OCI-LY1 (cell line): ENCODE measurements around the gene FUT8.

ENCODE experiments used
- H2AFZ ChIP-seq: fragments of 200-600 bp; sonication (generic), shearing (Covaris generic); 2 replicates; pipeline ENCODE4 v1.6.0; 2014; ENCODE audit warnings: antibody characterized with exemption, mild to moderate bottlenecking, low read length
- H3F3A ChIP-seq: fragments of 200-600 bp; sonication (generic), shearing (Covaris generic); 2 replicates; pipeline ENCODE4 v1.6.0; 2014; ENCODE audit warnings: mild to moderate bottlenecking, antibody characterized with exemption, low read length, moderate library complexity; ENCODE audit not compliant: insufficient read depth
- H3K27ac ChIP-seq: fragments of 200-600 bp; sonication (generic); 2 replicates; pipeline ENCODE4 v1.5.1; 2014; ENCODE audit warnings: low read length, mixed run types, mild to moderate bottlenecking, low read depth; ENCODE audit not compliant: poor library complexity, severe bottlenecking
- H3K27me3 ChIP-seq: fragments of 200-600 bp; sonication (generic); 2 replicates; pipeline ENCODE4 v1.6.0; 2014; ENCODE audit warnings: antibody characterized with exemption, mild to moderate bottlenecking, low read length, moderate library complexity; ENCODE audit not compliant: insufficient read depth
- H3K36me3 ChIP-seq: fragments of 200-600 bp; sonication (generic); 2 replicates; pipeline ENCODE4 v1.6.1; 2014; ENCODE audit warnings: mild to moderate bottlenecking, antibody characterized with exemption, low read length, moderate library complexity, mixed read lengths; ENCODE audit not compliant: insufficient read depth
- H3K4me1 ChIP-seq: fragments of 200-600 bp; sonication (generic); 2 replicates; pipeline ENCODE4 v1.5.1; 2014; ENCODE audit warnings: mild to moderate bottlenecking, low read length, moderate library complexity; ENCODE audit not compliant: insufficient read depth, severe bottlenecking
- H3K4me2 ChIP-seq: fragments of 200-600 bp; sonication (generic), shearing (Covaris generic); 2 replicates; pipeline ENCODE4 v1.6.1; 2014; ENCODE audit warnings: low read length
- H3K4me3 ChIP-seq: fragments of 200-600 bp; sonication (generic); 2 replicates; pipeline ENCODE4 v1.5.1; 2014; ENCODE audit warnings: low read length, low read depth, mild to moderate bottlenecking, mixed read lengths; ENCODE audit not compliant: poor library complexity, severe bottlenecking
- H3K79me2 ChIP-seq: fragments of 200-600 bp; shearing (Covaris generic); 2 replicates; pipeline ENCODE4 v1.6.1; 2016; ENCODE audit warnings: mixed run types, low read length, mixed read lengths; ENCODE audit not compliant: insufficient read depth
- H3K9ac ChIP-seq: fragments of 200-600 bp; sonication (generic), shearing (Covaris generic); 2 replicates; pipeline ENCODE4 v1.6.1; 2014; ENCODE audit warnings: mild to moderate bottlenecking, low read length, mixed read lengths
- H3K9me2 ChIP-seq: fragments of 200-600 bp; sonication (generic), shearing (Covaris generic); 2 replicates; pipeline ENCODE4 v1.6.1; 2014; ENCODE audit warnings: low read depth, mild to moderate bottlenecking, low read length, mixed read lengths
- H3K9me3 ChIP-seq: fragments of 200-600 bp; shearing (Covaris generic); 2 replicates; pipeline ENCODE4 v1.6.1; 2014; ENCODE audit warnings: low read length, mixed read lengths
- H4K20me1 ChIP-seq: fragments of 200-600 bp; sonication (generic), shearing (Covaris generic); 2 replicates; pipeline ENCODE4 v1.6.0; 2016; ENCODE audit warnings: mild to moderate bottlenecking, low read length; ENCODE audit not compliant: insufficient read depth
- EZH2 ChIP-seq: fragments of 200-600 bp; sonication (generic), shearing (Covaris generic); IDR thresholded peaks from 2 replicates; pipeline ENCODE4 v1.8.0; 2017; ENCODE audit warnings: borderline replicate concordance, mixed run types, mild to moderate bottlenecking, antibody characterized with exemption, low read length, moderate library complexity, mixed read lengths
- TF ChIP-seq, protein P1 (sequence below): fragments of 200-600 bp; sonication (generic), shearing (Covaris generic); IDR thresholded peaks from 2 replicates; pipeline ENCODE4 v1.5.1; 2017; ENCODE audit warnings: mild to moderate bottlenecking, antibody characterized with exemption, low read length, moderate library complexity, mixed read lengths

The FUT8 gene

DNA sequence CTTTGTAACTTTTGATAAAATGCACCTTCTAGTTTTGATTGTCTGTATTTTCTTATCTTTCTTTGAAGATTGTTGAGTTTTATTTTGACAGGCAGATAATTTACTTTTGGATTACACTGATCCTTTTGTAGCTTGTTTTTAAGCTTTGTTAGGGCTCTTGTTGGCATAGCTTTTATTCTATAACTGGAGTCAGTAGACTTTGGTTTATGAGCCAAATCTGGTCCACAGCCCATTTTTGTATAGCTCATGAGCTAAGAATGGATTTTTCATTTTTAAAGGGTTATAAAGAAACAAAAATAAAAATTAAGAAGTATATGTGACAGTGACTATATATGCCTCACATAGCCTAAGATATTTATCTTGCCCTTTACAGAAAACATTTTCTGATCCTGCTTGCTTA, 142.3 kb downstream of the FUT8 start:
- Histone ChIP-seq H3K79me2 (peaks cover 63% of the 10 kb centered on the region), H3K4me1 (peaks cover 17% of the 10 kb centered on the region), H3K27me3 (no peaks in the 10 kb centered on the region), H3F3A (no peaks in the 10 kb centered on the region), H3K4me2 (no peak overlapping the region), H3K36me3 (no peaks in the 10 kb centered on the region), H3K9me2 (no peaks in the 10 kb centered on the region), H2AFZ (no peak overlapping the region), H3K9ac (no peak overlapping the region), H3K9me3 (no peaks in the 10 kb centered on the region), H3K27ac (no peak overlapping the region), H3K4me3 (no peak overlapping the region), H4K20me1 (no peaks in the 10 kb centered on the region)
- TF ChIP-seq, protein P1, sequence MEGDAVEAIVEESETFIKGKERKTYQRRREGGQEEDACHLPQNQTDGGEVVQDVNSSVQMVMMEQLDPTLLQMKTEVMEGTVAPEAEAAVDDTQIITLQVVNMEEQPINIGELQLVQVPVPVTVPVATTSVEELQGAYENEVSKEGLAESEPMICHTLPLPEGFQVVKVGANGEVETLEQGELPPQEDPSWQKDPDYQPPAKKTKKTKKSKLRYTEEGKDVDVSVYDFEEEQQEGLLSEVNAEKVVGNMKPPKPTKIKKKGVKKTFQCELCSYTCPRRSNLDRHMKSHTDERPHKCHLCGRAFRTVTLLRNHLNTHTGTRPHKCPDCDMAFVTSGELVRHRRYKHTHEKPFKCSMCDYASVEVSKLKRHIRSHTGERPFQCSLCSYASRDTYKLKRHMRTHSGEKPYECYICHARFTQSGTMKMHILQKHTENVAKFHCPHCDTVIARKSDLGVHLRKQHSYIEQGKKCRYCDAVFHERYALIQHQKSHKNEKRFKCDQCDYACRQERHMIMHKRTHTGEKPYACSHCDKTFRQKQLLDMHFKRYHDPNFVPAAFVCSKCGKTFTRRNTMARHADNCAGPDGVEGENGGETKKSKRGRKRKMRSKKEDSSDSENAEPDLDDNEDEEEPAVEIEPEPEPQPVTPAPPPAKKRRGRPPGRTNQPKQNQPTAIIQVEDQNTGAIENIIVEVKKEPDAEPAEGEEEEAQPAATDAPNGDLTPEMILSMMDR, result no peak
- no peak for TF ChIP-seq EZH2

GRCh38 chr14:65555358-65555757, 142.8 kb downstream of the FUT8 start:
- peaks cover 61% of the 10 kb centered on the region for H3K79me2 ChIP-seq
- H3K4me1 ChIP-seq, result peaks cover 17% of the 10 kb centered on the region
- H3K4me3 ChIP-seq, result no peak overlapping the region
- no peak overlapping the region for H2AFZ ChIP-seq
- no peaks in the 10 kb centered on the region for H3K9me3 ChIP-seq
- no peak overlapping the region for H3K27ac ChIP-seq
- H3K4me2 ChIP-seq, result no peak overlapping the region
- no peaks in the 10 kb centered on the region for H3K36me3 ChIP-seq
- no peaks in the 10 kb centered on the region for H3K9me2 ChIP-seq
- no peak overlapping the region for H3K9ac ChIP-seq
- no peak for TF ChIP-seq EZH2
- TF ChIP-seq, protein P1, result no peak
- H3F3A ChIP-seq, result no peaks in the 10 kb centered on the region
- H4K20me1 ChIP-seq, result no peaks in the 10 kb centered on the region
- no peaks in the 10 kb centered on the region for H3K27me3 ChIP-seq

- H3K9me2 ChIP-seq, result no peaks in the 10 kb centered on the region
- no peaks in the 10 kb centered on the region for H4K20me1 ChIP-seq
- no peak overlapping the region for H3K4me2 ChIP-seq
- no peak overlapping the region for H3K27ac ChIP-seq
- peaks cover 37% of the 10 kb centered on the region for H3K79me2 ChIP-seq
- H3K4me3 ChIP-seq, result no peak overlapping the region
- H3F3A ChIP-seq, result no peaks in the 10 kb centered on the region
- H3K36me3 ChIP-seq, result peaks cover 22% of the 10 kb centered on the region
- peaks cover 17% of the 10 kb centered on the region for H3K4me1 ChIP-seq
- TF ChIP-seq, protein P1, result no peak
- no peak for TF ChIP-seq EZH2
- H3K9me3 ChIP-seq, result no peaks in the 10 kb centered on the region
- H3K9ac ChIP-seq, result no peak overlapping the region
- H2AFZ ChIP-seq, result no peak overlapping the region
- H3K27me3 ChIP-seq, result no peaks in the 10 kb centered on the region
These were observed 145.8 kb downstream of the FUT8 start for GRCh38 chr14:65558363-65558762.
